Testis (tissue), 3 donors: ENCODE data around the gene ALK. TPM values are rescaled to one million over a fixed set of nuclear protein-coding genes. Genes with fewer than 3 reads are reported as not detected.

ENCODE experiments used
- DNase-seq: peaks from one replicate; pipeline ENCODE4 v3.0.0-alpha.2; 2019
- H3K27ac ChIP-seq, 2 donors: fragments of 200-600 bp; sonication (generic); one replicate each; pipeline ENCODE4 v1.5.1; 2019
- H3K27me3 ChIP-seq: fragments of 200-600 bp; sonication (generic); one replicate; pipeline ENCODE4 v1.5.1; 2019
- H3K36me3 ChIP-seq: fragments of 200-600 bp; sonication (generic); one replicate; pipeline ENCODE4 v1.5.1; 2017; ENCODE audit warnings: low read depth; ENCODE audit errors: missing control alignments
- H3K4me1 ChIP-seq: fragments of 200-600 bp; sonication (generic); one replicate; pipeline ENCODE4 v1.5.1; 2019
- H3K4me3 ChIP-seq, 2 donors: fragments of 200-600 bp; sonication (generic); one replicate each; pipeline ENCODE4 v1.5.1; 2017 to 2019
- H3K9me3 ChIP-seq: fragments of 200-600 bp; sonication (generic); one replicate; pipeline ENCODE4 v1.5.1; 2017
- CTCF ChIP-seq, 3 experiments: fragments of 450-650 bp in 2 of 3; fragments of 200-600 bp in 1 of 3; sonication (generic) in 1 of 3; IDR thresholded peaks; one replicate each; pipeline ENCODE4 v1.5.1; 2016 to 2019; ENCODE audit warnings: antibody characterized with exemption in 3 of 3, mild to moderate bottlenecking in 2 of 3, moderate library complexity in 1 of 3
- POLR2A ChIP-seq: fragments of 450-650 bp; IDR thresholded peaks from one replicate; pipeline ENCODE4 v1.6.1; 2017; ENCODE audit warnings: antibody characterized with exemption, mild to moderate bottlenecking, moderate library complexity
- WGBS, 2 donors: methylation state at CpG; one replicate each; pipeline ENCODE4 v1.1.5; 2018; 5-methylcytosine and 5-hydroxymethylcytosine counted together
- intact Hi-C: fragments of 100-400 bp; cut with DNase I; formaldehyde crosslinking; loops from one replicate; pipeline ENCODE4 v1.15.1; 2023; ENCODE audit warnings: low total_unique reads
- polyA plus RNA-seq: library from polyadenylated mRNA; stranded (reverse); fragments of 350-450 nt; fragmentation: Illumina TruSeq; extraction: RNeasy Lipid Tissue Mini Kit (QIAGEN cat#74804); gene quantifications from one replicate; pipeline ENCODE4 v1.2.3, GENCODE V29; 2014; ENCODE audit warnings: low read depth, low replicate concordance; ENCODE audit not compliant: insufficient read depth
- total RNA-seq, 2 donors: library from RNA; depleted of rRNA; stranded (reverse); fragments of >200 nt; gene quantifications; one replicate each; pipeline ENCODE4 v1.2.3, GENCODE V29; 2016

Gene ALK
- total and polyA plus RNA-seq, 3 donors from 2014 or later, result 2.1 to 3.8 (median 3.8) TPM

DNA sequence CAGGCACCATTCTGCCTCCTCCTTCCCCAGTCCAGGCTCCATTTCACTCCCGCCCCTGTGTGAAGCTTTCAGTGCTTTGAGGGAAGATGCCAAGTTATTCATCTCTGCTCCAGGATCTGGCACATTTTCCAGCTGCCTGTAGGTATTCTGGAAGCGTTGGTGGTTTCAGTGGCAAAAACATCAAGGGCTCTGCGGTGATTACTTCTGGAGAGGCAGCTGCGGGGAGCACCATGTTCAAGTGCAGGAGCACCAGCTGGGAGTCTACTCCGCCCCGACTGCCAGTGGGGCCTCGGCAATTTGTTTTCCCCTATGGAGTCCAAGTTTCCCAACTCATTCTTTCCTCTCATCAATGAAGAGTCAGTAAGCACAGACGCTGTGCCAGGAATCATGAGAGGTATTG, 594.5 kb downstream of the ALK start:
- intact Hi-C loops, result no loop called here
- no peaks in the 10 kb centered on the region for H3K9me3 ChIP-seq
- TF ChIP-seq POLR2A (no peak), CTCF (IDR thresholded peaks at IDR 0.05) (no peak)

GRCh38 chr2:29325544-29325943, 595.8 kb downstream of the ALK start:
- Histone ChIP-seq H3K27ac (no peak overlapping the region), H3K4me1 (no peaks in the 10 kb centered on the region), H3K9me3 (no peaks in the 10 kb centered on the region), H3K36me3 (no peaks in the 10 kb centered on the region), H3K4me3 (no peak overlapping the region), H3K27me3 (no peaks in the 10 kb centered on the region)
- DNase-seq, result no peak
- intact Hi-C loops, result no loop called here
- TF ChIP-seq POLR2A (no peak), CTCF (IDR thresholded peaks at IDR 0.05) (no peak)
- 76 to 80% methylated on average over 3 of the region's 3 CpGs for WGBS, 2 donors

More for the DNA sequence above, 594.5 kb downstream of the ALK start:
- 82 to 90% methylated on average over 6 to 8 of the region's 8 CpGs for WGBS, 2 donors
- DNase-seq, result no peak
- H3K4me3 ChIP-seq, result no peak overlapping the region
- no peaks in the 10 kb centered on the region for H3K27me3 ChIP-seq
- no peaks in the 10 kb centered on the region for H3K36me3 ChIP-seq
- no peak overlapping the region for H3K27ac ChIP-seq
- no peaks in the 10 kb centered on the region for H3K4me1 ChIP-seq

GRCh38 chr2:29323961-29324360, 597.4 kb downstream of the ALK start:
- 45 to 88% methylated on average over 3 of the region's 3 CpGs for WGBS, 2 donors
- Histone ChIP-seq H3K4me1 (no peaks in the 10 kb centered on the region), H3K27me3 (no peaks in the 10 kb centered on the region), H3K36me3 (no peaks in the 10 kb centered on the region), H3K27ac (no peak overlapping the region), H3K4me3 (no peak overlapping the region), H3K9me3 (no peaks in the 10 kb centered on the region)
- TF ChIP-seq CTCF (IDR thresholded peaks at IDR 0.05) (no peak), POLR2A (no peak)
- intact Hi-C loops, result no loop called here
- no peak for DNase-seq

DNA sequence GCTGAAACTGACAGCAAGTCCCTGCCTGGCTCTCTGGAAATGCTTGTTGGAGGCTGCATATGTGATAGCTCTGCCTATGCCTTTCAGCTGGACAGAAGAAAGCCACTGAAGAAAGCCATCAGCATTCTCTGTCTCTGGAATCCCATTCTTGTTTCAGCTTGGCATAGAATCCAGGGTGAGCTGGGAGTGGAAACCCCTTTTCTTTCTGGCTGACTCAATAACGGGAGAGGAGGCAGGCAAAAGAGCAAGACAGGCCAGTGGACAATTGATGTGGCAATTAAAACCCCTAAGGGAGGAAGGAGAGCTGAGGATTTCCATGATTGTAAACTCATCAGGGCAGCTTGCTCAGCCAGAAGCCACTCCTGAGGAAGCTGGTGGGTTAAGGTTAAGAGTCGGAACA, 598.1 kb downstream of the ALK start:
- H3K27ac ChIP-seq, result no peak overlapping the region
- intact Hi-C loops, result no loop called here
- H3K4me3 ChIP-seq, result no peak overlapping the region
- no peaks in the 10 kb centered on the region for H3K9me3 ChIP-seq
- no peak for DNase-seq
- TF ChIP-seq CTCF (IDR thresholded peaks at IDR 0.05), result no peak
- no peak for TF ChIP-seq POLR2A
- no peaks in the 10 kb centered on the region for H3K27me3 ChIP-seq
- 63 to 78% methylated on average over 2 of the region's 2 CpGs for WGBS, 2 donors
- H3K4me1 ChIP-seq, result no peaks in the 10 kb centered on the region
- no peaks in the 10 kb centered on the region for H3K36me3 ChIP-seq

- 69 to 75% methylated on average over 2 of the region's 2 CpGs for WGBS, 2 donors
- Histone ChIP-seq H3K4me3 (no peak overlapping the region), H3K9me3 (no peaks in the 10 kb centered on the region), H3K36me3 (no peaks in the 10 kb centered on the region), H3K27ac (no peak overlapping the region), H3K4me1 (no peaks in the 10 kb centered on the region), H3K27me3 (no peaks in the 10 kb centered on the region)
- TF ChIP-seq CTCF (IDR thresholded peaks at IDR 0.05) (no peak), POLR2A (no peak)
- DNase-seq, result no peak
- intact Hi-C loops, result no loop called here
Observed at GRCh38 chr2:29322011-29322410, 599.4 kb downstream of the ALK start.
